Left lung (tissue), 10 donors: ENCODE data around the gene EEF1AKMT2. TPM values are rescaled to one million over a fixed set of nuclear protein-coding genes. Genes with fewer than 3 reads are reported as not detected.

Experiments
- ATAC-seq: fragments of 200-7000 bp; cut with Tn5 transposase; one replicate; pipeline ENCODE4 v1.9.1; 2020; ENCODE audit warnings: moderate library complexity
- DNase-seq, 4 donors: peaks; one replicate each; pipeline ENCODE4 v3.0.0-alpha.2; 2013 to 2020
- H3K27ac ChIP-seq, 2 donors: fragments of 200-600 bp; sonication (generic) in 1 of 2; one replicate each; pipeline versions ENCODE4 v1.5.0 to v1.8.0; 2020 to 2021
- H3K27me3 ChIP-seq, 2 donors: fragments of 200-600 bp; sonication (generic) in 1 of 2; one replicate each; pipeline versions ENCODE4 v1.5.0 to v1.8.0; 2020 to 2021
- H3K36me3 ChIP-seq, 2 donors: fragments of 200-600 bp; sonication (generic) in 1 of 2; one replicate each; pipeline versions ENCODE4 v1.5.0 to v1.8.0; 2020 to 2021
- H3K4me1 ChIP-seq, 2 donors: fragments of 200-600 bp; one replicate each; pipeline ENCODE4 v1.8.0; 2021
- H3K4me3 ChIP-seq, 2 donors: fragments of 200-600 bp; sonication (generic) in 1 of 2; one replicate each; pipeline versions ENCODE4 v1.5.0 to v1.8.0; 2020 to 2021; ENCODE audit warnings: mild to moderate bottlenecking in 1 of 2
- H3K9me3 ChIP-seq, 2 donors: fragments of 200-600 bp; sonication (generic) in 1 of 2; one replicate each; pipeline versions ENCODE4 v1.5.0 to v1.8.0; 2020 to 2021
- CTCF ChIP-seq, 2 donors: fragments of 200-600 bp; sonication (generic) in 1 of 2; IDR thresholded peaks; one replicate each; pipeline versions ENCODE4 v1.5.0 to v1.8.0; 2021; ENCODE audit warnings: antibody characterized with exemption in 2 of 2
- intact Hi-C, 2 donors: fragments of 100-400 bp; cut with DNase I; formaldehyde crosslinking; loops; one replicate each; pipeline versions ENCODE4 v1.11.2 to v1.14.2; 2022
- polyA plus RNA-seq, 6 donors: library from polyadenylated mRNA; unstranded; fragments of 120-200 nt; gene quantifications; one replicate each; pipeline ENCODE4 v1.2.1, GENCODE V29; 2013; ENCODE audit not compliant: insufficient read length in 6 of 6
- total RNA-seq, 2 donors: library from RNA; stranded (reverse); fragmentation: NEBNext Ultra II Directional; extraction: Animal tissue kit (Norgen Biotek cat#: 25700); gene quantifications; one replicate each; pipeline ENCODE4 v1.2.1, GENCODE V29; 2021
- donor health status: DM: no; HTN: yes; CAD: no.
- donor health status: DM: no; HTN: no; CAD: no.

Gene EEF1AKMT2
- total and polyA plus RNA-seq, 8 donors = 14.9 to 43.2 (median 35.2) TPM

GRCh38 chr10:124710266-124710881, 81.3 kb downstream of the EEF1AKMT2 start:
- no peak for TF ChIP-seq CTCF (IDR thresholded peaks at IDR 0.05)
- H3K27ac ChIP-seq = peak overlapping the region in 1 of 2 donors; percentile 90
- H3K27me3 ChIP-seq = no peaks in the 10 kb centered on the region
- no peak overlapping the region for H3K4me3 ChIP-seq
- intact Hi-C loops = no loop called here
- H3K36me3 ChIP-seq = peaks cover 0 to 11% of the 10 kb centered on the region in 2 donors
- ATAC-seq = no peak
- H3K9me3 ChIP-seq = no peaks in the 10 kb centered on the region
- DNase-seq = peak in 1 of 4 donors; percentile 60
- peaks cover 29 to 90% of the 10 kb centered on the region in 2 donors for H3K4me1 ChIP-seq

GRCh38 chr10:124709861-124710260, 81.8 kb downstream of the EEF1AKMT2 start:
- DNase-seq (peak in 2 of 4 donors; percentile 70 to 93), ATAC-seq (peak; percentile 82)
- peak overlapping the region in 1 of 2 donors; percentile 90 for H3K27ac ChIP-seq
- H3K27me3 ChIP-seq = no peaks in the 10 kb centered on the region
- no peaks in the 10 kb centered on the region for H3K9me3 ChIP-seq
- H3K36me3 ChIP-seq = peaks cover 0 to 16% of the 10 kb centered on the region in 2 donors
- no peak for TF ChIP-seq CTCF (IDR thresholded peaks at IDR 0.05)
- H3K4me3 ChIP-seq = no peak overlapping the region
- intact Hi-C loops = no loop called here
- H3K4me1 ChIP-seq = peaks cover 35 to 91% of the 10 kb centered on the region in 2 donors

- H3K4me1 ChIP-seq = peaks cover 35 to 92% of the 10 kb centered on the region in 2 donors
- no peak for TF ChIP-seq CTCF (IDR thresholded peaks at IDR 0.05)
- intact Hi-C loops = no loop called here
- peak overlapping the region in 1 of 2 donors; percentile 90 for H3K27ac ChIP-seq
- H3K9me3 ChIP-seq = no peaks in the 10 kb centered on the region
- peak; percentile 26 for ATAC-seq
- no peaks in the 10 kb centered on the region for H3K27me3 ChIP-seq
- DNase-seq = peak in 1 of 4 donors; percentile 61
- H3K4me3 ChIP-seq = no peak overlapping the region
- peaks cover 0 to 24% of the 10 kb centered on the region in 2 donors for H3K36me3 ChIP-seq
Observed at GRCh38 chr10:124708922-124709520, 82.7 kb downstream of the EEF1AKMT2 start.

- H3K9me3 ChIP-seq = no peaks in the 10 kb centered on the region
- no peak for TF ChIP-seq CTCF (IDR thresholded peaks at IDR 0.05)
- DNase-seq (no peak), ATAC-seq (no peak)
- H3K36me3 ChIP-seq = peaks cover 0 to 31% of the 10 kb centered on the region in 2 donors
- H3K4me1 ChIP-seq = peaks cover 42 to 92% of the 10 kb centered on the region in 2 donors
- peak overlapping the region in 1 of 2 donors; percentile 90 for H3K27ac ChIP-seq
- H3K4me3 ChIP-seq = no peak overlapping the region
- H3K27me3 ChIP-seq = no peaks in the 10 kb centered on the region
- intact Hi-C loops = no loop called here
Observed at GRCh38 chr10:124708246-124708779, 83.4 kb downstream of the EEF1AKMT2 start.

Other genes with a start within 250 kb of the EEF1AKMT2 start
- gene FAM53B, start 47.5 kb downstream of the EEF1AKMT2 start, total RNA-seq = 10 to 100 TPM; 26.6 to 34.6 TPM
- gene FAM53B, start 47.5 kb downstream of the EEF1AKMT2 start, polyA plus RNA-seq = 10 to 100 TPM; 12.8 to 26.1 (median 20.9) TPM
- 10 to 100 TPM; 12.8 to 13.8 TPM for gene ABRAXAS2, start 9.9 kb upstream of the EEF1AKMT2 start, total RNA-seq
- gene ABRAXAS2, start 9.9 kb upstream of the EEF1AKMT2 start, polyA plus RNA-seq = 10 to 100 TPM; 19.9 to 22.3 (median 21.3) TPM
- 10 to 100 TPM; 15.3 to 15.5 TPM for gene ZRANB1, start 150.2 kb upstream of the EEF1AKMT2 start, total RNA-seq
- gene ZRANB1, start 150.2 kb upstream of the EEF1AKMT2 start, polyA plus RNA-seq = 10 to 100 TPM; 26.0 to 31.5 (median 27.7) TPM